ENCODE data around the gene PARD6A.

- TF ChIP-seq, protein P1, sequence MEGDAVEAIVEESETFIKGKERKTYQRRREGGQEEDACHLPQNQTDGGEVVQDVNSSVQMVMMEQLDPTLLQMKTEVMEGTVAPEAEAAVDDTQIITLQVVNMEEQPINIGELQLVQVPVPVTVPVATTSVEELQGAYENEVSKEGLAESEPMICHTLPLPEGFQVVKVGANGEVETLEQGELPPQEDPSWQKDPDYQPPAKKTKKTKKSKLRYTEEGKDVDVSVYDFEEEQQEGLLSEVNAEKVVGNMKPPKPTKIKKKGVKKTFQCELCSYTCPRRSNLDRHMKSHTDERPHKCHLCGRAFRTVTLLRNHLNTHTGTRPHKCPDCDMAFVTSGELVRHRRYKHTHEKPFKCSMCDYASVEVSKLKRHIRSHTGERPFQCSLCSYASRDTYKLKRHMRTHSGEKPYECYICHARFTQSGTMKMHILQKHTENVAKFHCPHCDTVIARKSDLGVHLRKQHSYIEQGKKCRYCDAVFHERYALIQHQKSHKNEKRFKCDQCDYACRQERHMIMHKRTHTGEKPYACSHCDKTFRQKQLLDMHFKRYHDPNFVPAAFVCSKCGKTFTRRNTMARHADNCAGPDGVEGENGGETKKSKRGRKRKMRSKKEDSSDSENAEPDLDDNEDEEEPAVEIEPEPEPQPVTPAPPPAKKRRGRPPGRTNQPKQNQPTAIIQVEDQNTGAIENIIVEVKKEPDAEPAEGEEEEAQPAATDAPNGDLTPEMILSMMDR (IDR thresholded peaks at IDR 0.05), result peak in 1 of 6 experiments; percentile 34
- TF ChIP-seq POLR2A (IDR thresholded peaks at IDR 0.05), result peak in 1 of 2 donors; percentile 30
These were observed at the start of gene PARD6A for GRCh38 chr16:67660564-67661028.

All from adrenal gland (tissue), 5 donors.